SH-SY5Y (cell line): ENCODE data around the gene SCGB2B2.

ENCODE experiments used
- GATA2 ChIP-seq: IDR thresholded peaks from 2 replicates; pipeline ENCODE4 v1.6.1; 2011; ENCODE audit warnings: mild to moderate bottlenecking, low read depth, low read length
- GATA3 ChIP-seq: IDR thresholded peaks from 2 replicates; pipeline ENCODE4 v1.6.1; 2011; ENCODE audit warnings: low read depth, mild to moderate bottlenecking, low read length, moderate library complexity

- no peak for TF ChIP-seq GATA3
- no peak for TF ChIP-seq GATA2
Measured at GRCh38 chr19:34633802-34634201, 43.2 kb downstream of the SCGB2B2 start.
